ENCODE measurements around the gene KRTAP10-2. TPM values are rescaled to one million over a fixed set of nuclear protein-coding genes. Genes with fewer than 3 reads are reported as not detected.

The KRTAP10-2 gene
- total and polyA plus RNA-seq, 8 donors: 0.24 TPM; not detected in 7

DNA sequence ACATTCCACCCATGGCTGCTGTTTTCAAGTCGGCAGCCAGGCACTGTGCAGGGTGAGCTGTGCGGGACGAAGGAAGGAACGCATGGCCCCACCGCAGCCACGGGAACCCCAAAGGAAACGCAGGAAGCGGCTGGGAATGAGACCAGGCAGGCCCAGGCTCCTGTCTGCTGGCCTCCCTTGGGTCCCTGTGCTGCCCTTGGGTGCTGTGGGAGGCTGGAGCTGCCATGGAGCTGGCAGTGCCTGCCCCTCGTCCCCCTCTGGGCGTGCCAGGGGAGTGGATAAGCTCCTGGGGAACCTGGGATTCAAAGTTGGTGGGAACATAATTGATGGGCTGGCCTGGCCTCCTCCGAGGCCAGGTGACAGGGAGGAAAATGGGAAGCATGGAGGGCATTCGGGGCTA is 17.0 kb upstream of the KRTAP10-2 start:
- no peak for ATAC-seq

DNA sequence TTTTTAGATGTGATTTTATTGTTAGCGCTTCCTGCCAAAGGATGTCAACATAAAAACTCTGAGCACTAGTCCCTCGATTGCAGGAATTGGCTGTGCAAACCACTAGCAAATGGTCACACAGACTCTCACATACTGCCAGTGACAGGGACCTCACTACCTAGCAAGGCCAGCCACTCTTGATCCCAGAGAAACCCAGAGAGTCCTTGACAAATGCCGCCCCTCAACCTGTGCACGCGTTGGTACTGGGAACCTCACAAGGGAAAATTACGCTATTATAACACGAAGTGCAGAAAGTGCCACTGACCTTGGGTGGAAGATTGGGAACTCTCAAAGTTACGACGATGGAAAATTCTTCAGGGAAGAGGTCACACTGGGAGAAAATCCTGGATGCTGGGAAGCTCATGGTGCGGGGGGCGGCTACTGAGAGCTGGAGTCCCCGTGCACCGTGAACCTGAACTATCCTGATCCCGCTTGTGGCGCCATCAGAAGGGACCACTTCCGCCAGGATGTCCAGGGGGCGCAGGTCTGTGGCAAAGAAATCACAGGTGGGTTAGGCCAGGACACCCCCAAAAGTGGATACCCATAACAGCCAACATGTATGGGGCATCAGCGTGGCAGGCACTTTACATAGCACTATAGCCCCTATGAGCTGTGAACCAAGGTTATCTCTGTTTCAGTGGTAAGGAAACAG is 16.3 kb upstream of the KRTAP10-2 start:
- Histone ChIP-seq H3K4me1 (no peaks in the 10 kb centered on the region), H3K36me3 (no peaks in the 10 kb centered on the region), H3K9me3 (no peaks in the 10 kb centered on the region), H3K27me3 (peaks cover 0 to 19% of the 10 kb centered on the region in 2 donors), H3K27ac (no peak overlapping the region), H3K4me3 (no peak overlapping the region)
- intact Hi-C loops (cut with DNase I): no loop called here
- TF ChIP-seq, protein P1, sequence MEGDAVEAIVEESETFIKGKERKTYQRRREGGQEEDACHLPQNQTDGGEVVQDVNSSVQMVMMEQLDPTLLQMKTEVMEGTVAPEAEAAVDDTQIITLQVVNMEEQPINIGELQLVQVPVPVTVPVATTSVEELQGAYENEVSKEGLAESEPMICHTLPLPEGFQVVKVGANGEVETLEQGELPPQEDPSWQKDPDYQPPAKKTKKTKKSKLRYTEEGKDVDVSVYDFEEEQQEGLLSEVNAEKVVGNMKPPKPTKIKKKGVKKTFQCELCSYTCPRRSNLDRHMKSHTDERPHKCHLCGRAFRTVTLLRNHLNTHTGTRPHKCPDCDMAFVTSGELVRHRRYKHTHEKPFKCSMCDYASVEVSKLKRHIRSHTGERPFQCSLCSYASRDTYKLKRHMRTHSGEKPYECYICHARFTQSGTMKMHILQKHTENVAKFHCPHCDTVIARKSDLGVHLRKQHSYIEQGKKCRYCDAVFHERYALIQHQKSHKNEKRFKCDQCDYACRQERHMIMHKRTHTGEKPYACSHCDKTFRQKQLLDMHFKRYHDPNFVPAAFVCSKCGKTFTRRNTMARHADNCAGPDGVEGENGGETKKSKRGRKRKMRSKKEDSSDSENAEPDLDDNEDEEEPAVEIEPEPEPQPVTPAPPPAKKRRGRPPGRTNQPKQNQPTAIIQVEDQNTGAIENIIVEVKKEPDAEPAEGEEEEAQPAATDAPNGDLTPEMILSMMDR (IDR thresholded peaks at IDR 0.05): no peak
- DNase-seq (peak in 1 of 4 donors; percentile 39), ATAC-seq (no peak)

More for the DNA sequence above, 17.0 kb upstream of the KRTAP10-2 start:
- Histone ChIP-seq H3K4me1 (no peaks in the 10 kb centered on the region), H3K9me3 (no peaks in the 10 kb centered on the region), H3K4me3 (no peak overlapping the region), H3K27ac (no peak overlapping the region), H3K27me3 (peaks cover 0 to 22% of the 10 kb centered on the region in 2 donors), H3K36me3 (no peaks in the 10 kb centered on the region)
- DNase-seq: peak in 1 of 4 donors; percentile 70
- intact Hi-C loops (cut with DNase I): no loop called here
- TF ChIP-seq, protein P1 (IDR thresholded peaks at IDR 0.05): no peak

DNA sequence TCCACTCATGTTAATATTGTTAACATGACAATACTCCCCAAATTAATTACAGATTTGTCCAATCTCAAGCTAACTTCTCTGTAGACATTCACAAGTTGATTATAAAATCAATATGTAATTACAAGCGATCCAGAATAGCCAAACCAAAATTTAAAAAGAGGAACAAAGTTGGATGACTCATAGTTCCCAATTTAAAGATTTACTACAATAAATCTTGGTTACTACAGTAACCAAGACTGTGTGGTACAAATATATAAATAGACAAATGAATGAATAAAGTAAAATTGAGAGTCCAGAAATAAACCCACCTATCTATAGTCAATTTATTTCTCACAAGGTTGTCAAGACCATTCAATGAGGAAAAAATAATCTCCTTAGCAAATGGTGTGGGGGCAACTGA is 15.1 kb upstream of the KRTAP10-2 start:
- Histone ChIP-seq H3K4me3 (no peak overlapping the region), H3K27ac (no peak overlapping the region), H3K27me3 (peaks cover 0 to 19% of the 10 kb centered on the region in 2 donors), H3K9me3 (peaks cover 0 to 7% of the 10 kb centered on the region in 2 donors), H3K36me3 (no peaks in the 10 kb centered on the region), H3K4me1 (no peaks in the 10 kb centered on the region)
- TF ChIP-seq, protein P1 (IDR thresholded peaks at IDR 0.05): no peak
- no peak for ATAC-seq
- no peak for DNase-seq
- intact Hi-C loops (cut with DNase I): no loop called here

DNA sequence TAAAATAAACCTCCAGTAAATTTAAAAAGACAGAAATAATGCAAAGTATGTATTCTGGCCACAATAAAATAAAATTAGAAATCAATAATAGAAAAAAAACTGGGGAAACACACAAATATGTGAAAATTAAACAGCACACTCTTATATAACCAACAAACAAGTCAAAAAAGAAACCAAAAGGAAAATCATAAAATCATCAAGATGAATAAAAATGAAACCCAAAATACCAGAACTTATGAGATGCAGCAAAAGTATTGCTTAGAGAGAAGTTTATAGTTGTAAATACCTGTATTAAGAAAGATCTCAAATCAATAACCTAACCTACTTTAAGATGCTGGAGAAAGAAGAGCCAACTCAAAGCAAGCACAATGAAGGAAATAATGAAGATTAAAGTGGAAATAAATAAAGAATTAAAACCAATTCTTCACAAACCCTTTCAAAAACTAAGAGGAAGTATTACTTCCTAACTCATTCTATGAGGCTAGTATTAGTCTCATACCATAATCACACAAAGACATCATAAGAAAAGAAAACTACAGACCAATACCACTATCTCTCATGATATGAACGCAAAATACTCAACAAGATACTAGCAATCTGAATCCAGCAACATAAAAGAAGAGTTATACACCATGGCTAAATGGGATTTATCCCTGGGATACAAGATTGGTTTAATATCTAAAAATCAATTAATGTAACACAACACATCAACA is 13.7 kb upstream of the KRTAP10-2 start:
- Histone ChIP-seq H3K36me3 (no peaks in the 10 kb centered on the region), H3K9me3 (peaks cover 0 to 7% of the 10 kb centered on the region in 2 donors), H3K27ac (no peak overlapping the region), H3K27me3 (peaks cover 0 to 15% of the 10 kb centered on the region in 2 donors), H3K4me1 (no peaks in the 10 kb centered on the region), H3K4me3 (no peak overlapping the region)
- ATAC-seq (no peak), DNase-seq (no peak)
- intact Hi-C loops (cut with DNase I): no loop called here
- TF ChIP-seq, protein P1 (IDR thresholded peaks at IDR 0.05): no peak

DNA sequence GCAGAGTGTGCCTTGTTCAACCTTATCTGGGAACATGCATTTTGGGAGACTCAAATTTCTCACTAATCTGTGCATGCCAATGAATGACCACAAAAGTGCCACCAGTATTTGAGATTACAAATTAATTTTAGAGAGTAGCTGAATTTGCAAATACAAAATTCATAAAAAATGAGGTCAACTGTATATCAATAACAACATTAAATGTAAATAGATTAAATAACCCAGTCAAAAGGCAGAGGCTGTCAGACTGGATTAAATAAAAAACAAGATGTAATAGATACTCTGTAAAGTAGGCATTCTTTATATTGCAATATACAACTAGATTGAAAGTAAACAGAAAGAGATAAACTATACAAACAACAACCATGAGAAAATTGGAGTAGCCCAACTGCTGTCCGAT is 12.8 kb upstream of the KRTAP10-2 start:
- peaks cover 0 to 7% of the 10 kb centered on the region in 2 donors for H3K9me3 ChIP-seq
- peaks cover 0 to 10% of the 10 kb centered on the region in 2 donors for H3K27me3 ChIP-seq
- no peaks in the 10 kb centered on the region for H3K36me3 ChIP-seq
- DNase-seq: no peak
- no peaks in the 10 kb centered on the region for H3K4me1 ChIP-seq
- no peak overlapping the region for H3K27ac ChIP-seq
- ATAC-seq: no peak
- no peak overlapping the region for H3K4me3 ChIP-seq
- TF ChIP-seq, protein P1 (IDR thresholded peaks at IDR 0.05): no peak
- intact Hi-C loops (cut with DNase I): no loop called here

Measured in left lung (tissue), 10 donors.